Omental fat pad (tissue), 4 donors: ENCODE measurements around the gene TOP3B. TPM values are rescaled to one million over a fixed set of nuclear protein-coding genes. Genes with fewer than 3 reads are reported as not detected.

Experiments used
- ATAC-seq: fragments of 150-250 bp; one replicate; pipeline ENCODE4 v1.9.1; 2016; ENCODE audit warnings: mild to moderate bottlenecking, moderate library complexity; ENCODE audit not compliant: low FRiP score
- DNase-seq: peaks from one replicate; pipeline ENCODE4 v3.0.0-alpha.2; 2019; ENCODE audit warnings: low spot score
- CTCF ChIP-seq, 3 donors: fragments of 450-650 bp; IDR thresholded peaks; one replicate each; pipeline ENCODE4 v1.5.1; 2016 to 2017; ENCODE audit warnings: antibody characterized with exemption in 3 of 3, mild to moderate bottlenecking in 3 of 3, moderate library complexity in 2 of 3
- total RNA-seq, 4 donors: library from RNA; depleted of rRNA; stranded (reverse); fragments of >200 nt; gene quantifications; one replicate each; pipeline ENCODE4 v1.1.0, GENCODE V29; 2016

The TOP3B gene
- total RNA-seq, 4 donors from 2014 or later: 17.5 to 45.4 (median 21.3) TPM

GRCh38 chr22:21929253-21929652 is 53.3 kb downstream of the TOP3B start:
- no peak for ATAC-seq
- TF ChIP-seq CTCF (IDR thresholded peaks at IDR 0.05): no peak
- no peak for DNase-seq

DNA sequence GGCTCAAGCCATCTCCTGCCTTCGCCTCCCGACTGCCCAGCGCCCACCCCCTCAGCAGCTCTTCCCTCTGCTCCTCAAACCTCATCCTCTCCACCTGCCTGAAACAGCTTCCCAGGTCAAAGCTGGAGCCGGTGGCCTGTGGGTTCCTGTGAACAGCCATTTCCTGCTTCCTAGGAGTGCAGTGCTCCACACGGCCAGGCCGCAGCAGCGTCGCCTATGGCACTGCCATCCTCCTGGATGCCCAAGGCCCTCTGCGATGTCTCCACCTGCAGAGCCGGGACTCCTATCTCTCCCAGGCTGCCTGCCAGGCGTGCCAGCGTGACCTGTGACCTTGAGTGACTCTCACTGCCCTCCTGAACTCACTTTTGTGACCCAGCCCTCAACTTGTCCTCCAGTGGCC is 54.5 kb downstream of the TOP3B start:
- no peak for DNase-seq
- TF ChIP-seq CTCF (IDR thresholded peaks at IDR 0.05): no peak
- no peak for ATAC-seq

DNA sequence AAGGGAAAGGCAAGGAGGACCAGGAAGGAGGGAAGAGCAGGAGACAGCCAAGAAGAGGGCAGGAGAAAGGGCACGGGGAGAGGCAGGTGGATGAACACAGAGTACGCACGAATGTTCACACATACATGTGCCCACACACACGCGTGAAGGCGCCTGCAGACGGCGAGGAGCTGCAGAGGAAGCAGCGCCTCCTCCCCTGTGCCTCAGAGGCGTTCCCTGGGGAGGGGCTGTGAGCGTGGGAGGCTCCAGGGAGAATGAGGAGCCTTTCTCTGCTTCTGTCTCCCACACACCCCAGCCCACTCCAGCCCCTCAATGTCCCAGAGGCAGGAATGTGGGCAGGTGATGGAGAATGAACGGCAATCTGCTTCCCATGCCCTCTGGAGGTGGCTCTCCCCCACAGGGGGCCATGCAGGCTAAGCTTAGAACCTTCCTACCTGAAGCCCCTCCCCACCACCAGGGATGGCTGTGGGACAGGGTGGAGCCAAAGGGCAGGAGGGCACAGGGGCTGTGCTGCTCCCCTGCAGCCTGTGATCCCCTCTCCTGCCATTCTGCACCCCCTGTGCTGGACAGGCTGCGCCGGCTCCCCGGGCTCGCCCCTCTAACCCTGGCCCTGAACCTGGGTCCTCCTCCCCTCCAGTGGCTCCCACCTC is 55.3 kb downstream of the TOP3B start:
- ATAC-seq (no peak), DNase-seq (no peak)
- no peak for TF ChIP-seq CTCF (IDR thresholded peaks at IDR 0.05)

- TF ChIP-seq CTCF (IDR thresholded peaks at IDR 0.05): no peak
- DNase-seq: no peak
- no peak for ATAC-seq
Measured at GRCh38 chr22:21926728-21927127, 55.9 kb downstream of the TOP3B start.

DNA sequence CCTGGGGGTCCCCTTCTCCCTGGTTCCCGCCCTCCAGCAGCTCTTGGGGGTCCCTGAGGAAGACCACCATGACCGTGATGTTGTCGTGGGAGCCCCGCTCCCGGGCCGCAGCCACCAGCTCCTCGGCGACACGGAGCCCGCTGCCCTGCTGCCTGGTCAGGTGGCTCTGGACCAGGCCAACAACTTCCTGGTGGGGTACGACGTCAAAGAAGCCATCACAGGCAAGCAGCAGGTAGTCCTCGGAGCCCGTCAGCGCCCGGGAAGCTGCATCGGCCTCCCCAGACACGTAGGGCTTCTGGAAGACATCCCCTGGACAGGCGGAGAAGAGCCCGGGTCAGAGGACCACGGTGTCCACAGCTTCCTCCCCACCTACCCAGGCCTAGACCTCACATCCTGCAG is 59.4 kb downstream of the TOP3B start:
- ATAC-seq: no peak
- TF ChIP-seq CTCF (IDR thresholded peaks at IDR 0.05): no peak
- no peak for DNase-seq

GRCh38 chr22:21922370-21923162 is 60.0 kb downstream of the TOP3B start:
- ATAC-seq (no peak), DNase-seq (no peak)
- TF ChIP-seq CTCF (IDR thresholded peaks at IDR 0.05): no peak

GRCh38 chr22:21921729-21922128 is 60.9 kb downstream of the TOP3B start:
- DNase-seq: no peak
- no peak for ATAC-seq
- TF ChIP-seq CTCF (IDR thresholded peaks at IDR 0.05): no peak
